GM18517 (cell line): Measurements from ENCODE around the gene TLCD2.
"Not testable (repeated sequence)": the region's sequence is repeated elsewhere in the genome, so short reads cannot be mapped to it uniquely, and the experiment has no call there.

Source experiments
- ATAC-seq: cut with Tn5 transposase; IDR thresholded peaks from one replicate; pipeline ENCODE4 v1.9.1; 2021; ENCODE audit warnings: mild to moderate bottlenecking, moderate library complexity; ENCODE audit not compliant: unreplicated experiment

Gene TLCD2

GRCh38 chr17:1709971-1710806, at the start of gene TLCD2:
Gene TLCD2, minus strand, starts transcription at chr17:1710377. Its CDS starts 135 bp downstream, at chr17:1710242.
- ATAC-seq = no peak

DNA sequence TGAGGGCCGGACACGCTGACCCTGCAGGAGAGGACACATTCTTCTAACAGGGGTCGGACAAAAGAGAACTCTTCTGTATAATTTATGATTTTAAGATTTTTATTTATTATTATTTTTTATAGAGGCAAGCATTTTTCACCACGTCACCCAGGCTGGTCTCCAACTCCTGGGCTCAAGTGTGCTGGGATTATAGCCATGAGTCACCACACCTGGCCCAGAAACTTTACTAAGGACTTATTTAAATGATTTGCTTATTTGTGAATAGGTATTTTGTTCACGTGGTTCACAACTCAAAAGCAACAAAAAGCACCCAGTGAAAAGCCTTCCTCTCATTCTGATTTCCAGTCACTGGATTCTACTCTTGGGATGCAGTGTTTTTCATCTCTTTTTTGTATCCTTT, 49.4 kb upstream of the TLCD2 start:
- no peak for ATAC-seq

DNA sequence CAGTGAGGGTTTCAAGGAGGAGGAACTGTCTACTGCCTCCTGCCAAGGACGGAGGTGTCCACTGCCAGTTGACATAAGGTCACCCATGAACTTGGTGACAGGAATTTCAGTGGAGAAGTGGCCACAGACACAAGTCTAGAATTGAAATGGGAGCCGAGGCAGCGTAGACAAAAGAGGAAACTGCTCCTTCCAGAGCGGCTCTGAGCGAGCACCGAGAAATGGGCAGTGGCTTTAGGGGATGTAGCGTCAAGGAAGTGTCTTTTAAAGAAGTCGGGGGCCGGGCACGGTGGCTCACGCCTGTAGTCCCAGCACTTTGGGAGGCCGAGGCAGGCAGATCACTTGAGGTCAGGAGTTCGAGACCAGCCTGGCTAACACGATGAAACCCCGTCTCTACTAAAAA, 48.6 kb upstream of the TLCD2 start:
- no peak for ATAC-seq

DNA sequence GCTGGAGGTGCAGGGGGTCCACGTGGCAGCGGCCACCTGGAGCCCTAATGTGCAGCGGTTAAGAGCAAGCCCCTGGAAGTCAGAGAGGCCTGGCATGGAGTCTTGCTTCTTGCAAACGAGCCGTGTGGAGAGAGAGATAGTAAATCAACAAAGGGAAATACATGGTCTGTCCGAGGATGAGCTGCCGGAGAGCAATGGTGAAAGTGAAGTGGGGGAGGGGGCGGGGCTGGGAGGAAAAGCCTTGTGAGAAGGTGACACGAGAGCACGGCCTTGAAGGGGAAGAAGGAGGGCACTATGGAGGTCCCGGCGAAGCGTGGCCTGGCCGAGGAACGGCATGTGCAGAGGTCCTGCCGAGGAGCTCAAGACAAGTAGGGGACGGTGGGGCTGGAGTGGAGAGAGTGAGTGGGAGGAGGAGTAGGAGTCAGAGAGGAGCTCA, 45.7 kb upstream of the TLCD2 start:
- ATAC-seq = no peak

- ATAC-seq = no peak
Observed at GRCh38 chr17:1755252-1755826, 45.2 kb upstream of the TLCD2 start.

GRCh38 chr17:1754430-1755112, 44.4 kb upstream of the TLCD2 start:
- no peak for ATAC-seq

DNA sequence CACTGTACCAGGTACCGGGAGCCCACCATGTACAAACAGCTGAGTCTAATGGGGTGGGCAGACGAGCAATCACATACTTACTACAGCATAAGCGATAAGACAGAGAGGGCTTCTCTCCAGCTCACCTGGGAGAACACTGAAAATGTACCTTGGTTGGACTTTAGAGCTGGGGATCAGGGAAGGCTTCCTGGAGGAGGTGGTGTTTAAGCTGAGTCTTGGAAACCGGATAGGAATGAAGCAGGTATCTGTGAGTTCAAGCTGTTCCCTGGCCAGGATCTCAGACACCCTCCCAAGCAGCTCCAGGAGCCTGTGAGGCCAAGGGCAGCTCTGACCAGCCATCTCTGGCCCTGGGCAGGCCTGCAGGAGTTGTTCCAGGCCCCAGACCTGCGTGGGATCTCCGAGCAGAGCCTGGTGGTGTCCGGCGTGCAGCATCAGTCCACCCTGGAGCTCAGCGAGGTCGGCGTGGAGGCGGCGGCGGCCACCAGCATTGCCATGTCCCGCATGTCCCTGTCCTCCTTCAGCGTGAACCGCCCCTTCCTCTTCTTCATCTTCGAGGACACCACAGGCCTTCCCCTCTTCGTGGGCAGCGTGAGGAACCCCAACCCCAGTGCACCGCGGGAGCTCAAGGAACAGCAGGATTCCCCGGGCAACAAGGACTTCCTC, 43.7 kb upstream of the TLCD2 start:
- ATAC-seq = no peak

DNA sequence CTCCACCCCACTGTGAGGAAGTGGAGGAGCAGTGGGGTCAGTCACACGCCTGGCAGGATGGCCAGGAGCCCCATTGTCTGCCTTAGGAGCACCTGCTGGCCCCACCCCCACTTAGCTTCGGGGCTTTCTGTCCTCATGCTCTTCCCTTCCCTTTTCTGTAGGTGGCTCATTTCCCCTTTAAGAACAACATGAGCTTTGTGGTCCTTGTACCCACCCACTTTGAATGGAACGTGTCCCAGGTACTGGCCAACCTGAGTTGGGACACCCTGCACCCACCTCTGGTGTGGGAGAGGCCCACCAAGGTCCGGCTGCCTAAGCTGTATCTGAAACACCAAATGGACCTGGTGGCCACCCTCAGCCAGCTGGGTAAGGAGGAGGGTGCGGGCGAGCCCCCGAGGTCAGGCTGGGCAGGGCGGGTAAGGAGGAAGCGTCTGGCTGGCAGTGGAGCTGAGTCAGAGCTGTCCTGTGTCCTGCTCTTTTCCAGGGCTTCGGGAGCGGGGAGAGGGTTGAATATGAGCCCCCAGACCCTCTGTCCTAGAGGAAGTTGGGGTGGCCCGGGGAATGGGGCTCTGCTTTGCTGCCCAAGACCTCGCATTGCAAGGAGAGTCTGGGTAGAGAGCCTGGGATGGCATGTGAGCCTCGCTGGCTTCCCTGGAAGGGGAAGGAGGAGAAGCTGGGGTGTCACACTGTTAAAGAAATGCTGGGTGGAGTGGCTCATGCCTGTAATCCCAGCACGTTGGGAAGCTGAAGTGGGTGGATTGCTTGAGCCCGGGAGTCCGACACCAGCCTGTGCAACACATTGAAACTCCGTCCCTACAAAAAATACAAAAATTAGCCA, 42.5 kb upstream of the TLCD2 start:
- no peak for ATAC-seq

GRCh38 chr17:1750628-1751027, 40.5 kb upstream of the TLCD2 start:
- no peak for ATAC-seq

GRCh38 chr17:1746975-1747543, 36.9 kb upstream of the TLCD2 start:
- ATAC-seq = no peak

GRCh38 chr17:1745513-1746020, 35.4 kb upstream of the TLCD2 start:
- no peak for ATAC-seq

- no peak for ATAC-seq
Observed at GRCh38 chr17:1744551-1745512, 34.7 kb upstream of the TLCD2 start.

GRCh38 chr17:1743088-1743439, 32.9 kb upstream of the TLCD2 start:
- ATAC-seq = no peak

- no peak for ATAC-seq
Observed at GRCh38 chr17:1742371-1743087, 32.4 kb upstream of the TLCD2 start, which contains the start of gene SERPINF2. Gene SERPINF2, plus strand, starts transcription at chr17:1742871. Its CDS starts 2,125 bp downstream, at chr17:1744996.

DNA sequence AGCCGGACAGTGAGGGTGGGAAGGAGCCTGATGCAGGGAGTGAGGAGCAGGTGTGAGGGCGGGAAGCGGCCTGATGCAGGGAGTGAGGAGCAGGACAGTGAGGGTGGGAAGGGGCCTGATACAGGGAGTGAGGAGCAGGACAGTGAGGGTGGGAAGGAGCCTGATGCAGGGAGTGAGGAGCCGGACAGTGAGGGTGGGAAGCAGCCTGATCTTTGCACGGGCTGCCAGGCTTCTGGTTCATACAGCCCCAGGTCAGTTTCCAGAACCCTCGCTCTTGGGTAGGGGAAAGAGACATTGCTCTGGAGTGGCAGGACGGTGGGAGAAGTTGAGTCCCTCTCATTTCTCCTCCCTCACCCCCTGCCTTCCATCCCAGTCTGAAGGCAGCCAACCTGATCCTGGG, 31.7 kb upstream of the TLCD2 start:
- ATAC-seq = not testable (repeated sequence)

- ATAC-seq = no peak
Observed at GRCh38 chr17:1737531-1738291, 27.5 kb upstream of the TLCD2 start.
